Measurements from ENCODE around the gene PPP1CA. TPM values are rescaled to one million over a fixed set of nuclear protein-coding genes. Genes with fewer than 3 reads are reported as not detected.

PPP1CA gene
- total RNA-seq, 1 donor from 2014 or later: 223 TPM

GRCh38 chr11:67376873-67377808 is 24.5 kb downstream of the PPP1CA start:
- no peak overlapping the region for H3K27ac Mint-ChIP-seq (ENCODE audit: unreplicated experiment)
- H3K4me3 Mint-ChIP-seq: peak overlapping the region; percentile 52
- no peak for TF ChIP-seq CTCF (conservative IDR thresholded peaks at IDR 0.05)
- H3K36me3 Mint-ChIP-seq (ENCODE audit: low read depth): no peaks in the 10 kb centered on the region
- H3K27me3 Mint-ChIP-seq (ENCODE audit: low read depth): peaks cover 34% of the 10 kb centered on the region
- peaks cover 24% of the 10 kb centered on the region for H3K4me1 Mint-ChIP-seq
- no peak for DNase-seq (ENCODE audit: low read depth, low spot score)
- H3K9me3 Mint-ChIP-seq: no peaks in the 10 kb centered on the region

DNA sequence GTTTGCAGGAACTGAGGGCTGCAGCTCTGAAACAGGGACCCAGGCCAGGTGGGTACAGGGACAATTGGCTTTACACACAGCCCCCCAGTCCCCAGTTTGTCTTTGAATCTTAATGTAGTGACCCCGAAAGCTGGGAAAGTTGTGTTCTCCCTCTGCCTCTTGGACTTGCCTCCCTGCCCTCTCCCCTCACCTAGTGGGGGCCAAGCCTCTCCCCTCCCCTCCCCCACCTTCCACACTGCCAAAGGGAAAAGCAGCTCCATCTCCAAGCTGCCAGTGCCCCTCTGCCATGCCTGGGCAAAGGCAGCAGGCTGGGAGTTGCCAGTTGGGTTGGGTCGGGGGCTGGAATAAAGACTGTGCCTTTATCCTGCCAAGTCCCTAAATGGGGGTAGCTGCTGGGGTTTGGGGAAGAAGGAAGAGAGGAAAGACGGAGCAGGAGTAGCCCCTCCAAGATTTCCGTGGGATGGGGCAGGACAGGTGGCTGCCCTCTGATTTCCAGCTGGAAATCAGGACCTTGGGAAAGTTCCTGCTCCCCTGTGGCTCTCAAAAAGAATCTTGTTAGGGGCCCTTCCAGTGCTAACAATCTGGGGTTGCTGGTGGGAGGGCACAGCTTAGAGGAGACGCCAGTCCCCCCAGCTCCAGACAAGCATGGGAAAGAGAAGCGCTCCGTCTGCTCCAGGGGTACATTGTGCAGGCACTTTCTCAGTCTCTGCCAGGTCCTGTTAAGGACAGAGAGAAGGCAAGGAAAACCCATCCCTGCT is 25.4 kb downstream of the PPP1CA start:
- no peak overlapping the region for H3K27ac Mint-ChIP-seq (ENCODE audit: unreplicated experiment)

DNA sequence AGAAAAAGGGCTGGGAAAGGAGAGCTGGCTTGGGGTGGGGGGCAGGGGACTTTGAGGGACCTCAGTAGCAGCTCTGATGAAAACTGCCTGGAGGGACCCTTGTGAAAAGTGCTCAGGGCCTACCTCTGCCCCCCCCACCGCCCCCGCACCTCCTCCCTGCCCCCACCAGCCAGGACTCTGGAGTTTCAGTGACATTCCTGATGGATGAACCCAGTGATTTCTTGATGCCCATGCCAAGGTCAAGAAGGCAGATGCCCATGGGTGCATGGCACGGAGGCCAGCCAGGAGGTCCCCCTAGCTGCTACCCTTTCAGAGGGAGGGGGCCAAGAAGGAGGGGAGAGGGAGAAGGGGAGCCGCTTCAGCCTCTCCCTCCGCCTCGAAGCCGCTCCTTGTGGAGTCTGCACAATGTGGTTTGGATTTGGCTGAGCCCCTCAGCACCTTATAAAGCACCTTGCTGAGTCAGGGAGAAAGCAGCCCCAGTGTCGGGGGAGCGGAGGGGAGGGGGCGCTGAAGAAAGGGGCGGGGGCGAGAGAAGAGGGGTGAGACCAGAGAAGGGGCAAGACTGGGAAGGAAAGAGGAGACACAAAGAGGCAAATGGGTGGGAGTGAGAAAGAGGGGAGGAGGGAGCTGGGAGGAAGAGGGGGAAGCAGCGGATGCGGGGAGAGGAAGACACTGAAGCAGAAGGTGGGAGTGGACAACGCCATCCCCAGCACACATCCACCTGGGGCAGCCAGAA is 26.2 kb downstream of the PPP1CA start:
- H3K4me1 Mint-ChIP-seq: peaks cover 35% of the 10 kb centered on the region
- no peaks in the 10 kb centered on the region for H3K36me3 Mint-ChIP-seq (ENCODE audit: low read depth)
- peak overlapping the region; percentile 31 for H3K4me3 Mint-ChIP-seq
- TF ChIP-seq CTCF (conservative IDR thresholded peaks at IDR 0.05): no peak
- H3K27me3 Mint-ChIP-seq (ENCODE audit: low read depth): peaks cover 47% of the 10 kb centered on the region
- no peak overlapping the region for H3K27ac Mint-ChIP-seq (ENCODE audit: unreplicated experiment)
- no peaks in the 10 kb centered on the region for H3K9me3 Mint-ChIP-seq
- no peak for DNase-seq (ENCODE audit: low read depth, low spot score)

More for the DNA sequence above, 25.4 kb downstream of the PPP1CA start:
- Mint-ChIP-seq H3K36me3 (ENCODE audit: low read depth) (no peaks in the 10 kb centered on the region), H3K4me1 (peaks cover 32% of the 10 kb centered on the region), H3K27me3 (ENCODE audit: low read depth) (peaks cover 41% of the 10 kb centered on the region), H3K9me3 (no peaks in the 10 kb centered on the region), H3K4me3 (peak overlapping the region; percentile 52)
- TF ChIP-seq CTCF (conservative IDR thresholded peaks at IDR 0.05): no peak
- no peak for DNase-seq (ENCODE audit: low read depth, low spot score)

GRCh38 chr11:67374571-67375281 is 26.9 kb downstream of the PPP1CA start:
- Mint-ChIP-seq H3K27ac (ENCODE audit: unreplicated experiment) (no peak overlapping the region), H3K9me3 (no peaks in the 10 kb centered on the region), H3K4me3 (peak overlapping the region; percentile 92), H3K36me3 (ENCODE audit: low read depth) (no peaks in the 10 kb centered on the region), H3K27me3 (ENCODE audit: low read depth) (peaks cover 48% of the 10 kb centered on the region), H3K4me1 (peaks cover 36% of the 10 kb centered on the region)
- DNase-seq (ENCODE audit: low read depth, low spot score): no peak
- TF ChIP-seq CTCF (conservative IDR thresholded peaks at IDR 0.05): no peak
